ENCODE measurements around the gene QRSL1.
"Not testable (repeated sequence)": the region's sequence is repeated elsewhere in the genome, so short reads cannot be mapped to it uniquely, and the experiment has no call there.

QRSL1 gene, protein sequence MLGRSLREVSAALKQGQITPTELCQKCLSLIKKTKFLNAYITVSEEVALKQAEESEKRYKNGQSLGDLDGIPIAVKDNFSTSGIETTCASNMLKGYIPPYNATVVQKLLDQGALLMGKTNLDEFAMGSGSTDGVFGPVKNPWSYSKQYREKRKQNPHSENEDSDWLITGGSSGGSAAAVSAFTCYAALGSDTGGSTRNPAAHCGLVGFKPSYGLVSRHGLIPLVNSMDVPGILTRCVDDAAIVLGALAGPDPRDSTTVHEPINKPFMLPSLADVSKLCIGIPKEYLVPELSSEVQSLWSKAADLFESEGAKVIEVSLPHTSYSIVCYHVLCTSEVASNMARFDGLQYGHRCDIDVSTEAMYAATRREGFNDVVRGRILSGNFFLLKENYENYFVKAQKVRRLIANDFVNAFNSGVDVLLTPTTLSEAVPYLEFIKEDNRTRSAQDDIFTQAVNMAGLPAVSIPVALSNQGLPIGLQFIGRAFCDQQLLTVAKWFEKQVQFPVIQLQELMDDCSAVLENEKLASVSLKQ

DNA sequence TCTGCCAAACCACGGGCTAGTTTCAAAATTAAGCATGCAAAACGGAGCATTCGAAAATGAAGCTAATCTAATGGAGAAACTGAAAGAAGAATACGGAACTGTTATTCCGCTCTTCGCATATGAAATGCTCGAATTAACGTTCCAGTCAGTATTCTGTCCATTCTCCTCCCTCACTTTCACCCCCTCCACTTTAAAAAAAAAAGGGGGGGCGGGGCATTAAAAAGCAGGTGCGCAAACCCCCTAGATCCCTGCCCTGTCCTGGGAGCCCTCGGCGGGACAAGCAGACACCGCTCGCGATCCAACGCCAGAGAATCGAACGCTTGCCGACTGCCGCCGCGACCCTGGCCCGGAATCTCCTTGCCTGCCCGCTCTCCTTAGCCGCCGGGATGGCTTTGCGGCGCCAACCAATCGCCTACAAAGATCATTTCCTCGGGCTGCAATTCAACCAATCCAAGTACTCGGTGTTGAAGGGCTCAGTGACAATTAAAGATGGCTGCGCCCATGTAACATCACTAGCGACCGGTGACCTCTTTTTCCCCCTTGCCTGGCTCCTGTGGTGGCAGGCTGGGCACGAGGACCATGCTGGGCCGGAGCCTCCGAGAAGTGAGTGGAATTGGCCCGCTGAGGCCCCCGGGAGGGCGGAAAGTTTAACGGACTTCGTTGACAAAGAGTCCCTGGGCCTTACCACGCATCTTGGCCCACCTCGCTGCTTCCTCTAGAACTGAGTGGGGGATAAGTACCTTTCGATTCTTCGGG, at the start of gene QRSL1, which contains the start of gene RTN4IP1:
Gene QRSL1 (plus strand): TSS at position 476 of the 756 bp plus-strand sequence. CDS start 104 bp downstream, at position 580.
Gene RTN4IP1 (minus strand): TSS at position 396 of the 756 bp plus-strand sequence. CDS start 477 bp downstream, outside the sequence.
- H3K27me3 ChIP-seq (ENCODE audit: control insufficient read depth, insufficient read depth, low read length) = no peaks in the 10 kb centered on the region
- H3K9me3 ChIP-seq (ENCODE audit: control insufficient read depth, low read length) = no peaks in the 10 kb centered on the region
- H3K36me3 ChIP-seq (ENCODE audit: control insufficient read depth, insufficient read depth, low read length) = no peaks in the 10 kb centered on the region
- peak within 1 kb of the TSS; percentile 98 for H3K4me3 ChIP-seq (ENCODE audit: low read length)
- peak within 1 kb of the TSS; percentile 95 for H3K9ac ChIP-seq (ENCODE audit: low read length)
- H3K4me1 ChIP-seq (ENCODE audit: control insufficient read depth, insufficient read depth, low read length) = no peaks in the 10 kb centered on the region

DNA sequence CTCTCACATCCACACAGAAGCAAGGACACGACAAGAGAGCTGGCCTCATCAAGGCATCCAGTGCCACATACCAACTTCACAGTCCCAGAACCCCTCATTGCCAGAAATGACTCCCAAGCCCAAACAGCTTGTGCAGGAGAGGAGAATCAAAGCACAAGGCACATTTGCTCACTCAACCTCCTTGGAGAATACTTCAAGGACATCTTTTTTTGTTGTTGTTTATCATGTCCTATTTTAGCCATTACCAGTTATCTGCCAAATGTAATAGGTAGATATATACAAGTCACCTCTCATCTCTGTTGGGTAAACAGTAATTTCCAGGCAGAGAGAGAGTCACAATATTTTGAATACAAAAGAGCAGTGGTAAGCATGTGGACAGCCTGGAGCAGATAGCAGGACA, 47.9 kb upstream of the QRSL1 start:
- H3K4me1 ChIP-seq (ENCODE audit: control insufficient read depth, insufficient read depth, low read length) = no peaks in the 10 kb centered on the region
- no peaks in the 10 kb centered on the region for H3K36me3 ChIP-seq (ENCODE audit: control insufficient read depth, insufficient read depth, low read length)
- H3K9ac ChIP-seq (ENCODE audit: low read length) = no peak overlapping the region
- H3K27me3 ChIP-seq (ENCODE audit: control insufficient read depth, insufficient read depth, low read length) = no peaks in the 10 kb centered on the region
- H3K4me3 ChIP-seq (ENCODE audit: low read length) = no peak overlapping the region
- H3K9me3 ChIP-seq (ENCODE audit: control insufficient read depth, low read length) = no peaks in the 10 kb centered on the region

DNA sequence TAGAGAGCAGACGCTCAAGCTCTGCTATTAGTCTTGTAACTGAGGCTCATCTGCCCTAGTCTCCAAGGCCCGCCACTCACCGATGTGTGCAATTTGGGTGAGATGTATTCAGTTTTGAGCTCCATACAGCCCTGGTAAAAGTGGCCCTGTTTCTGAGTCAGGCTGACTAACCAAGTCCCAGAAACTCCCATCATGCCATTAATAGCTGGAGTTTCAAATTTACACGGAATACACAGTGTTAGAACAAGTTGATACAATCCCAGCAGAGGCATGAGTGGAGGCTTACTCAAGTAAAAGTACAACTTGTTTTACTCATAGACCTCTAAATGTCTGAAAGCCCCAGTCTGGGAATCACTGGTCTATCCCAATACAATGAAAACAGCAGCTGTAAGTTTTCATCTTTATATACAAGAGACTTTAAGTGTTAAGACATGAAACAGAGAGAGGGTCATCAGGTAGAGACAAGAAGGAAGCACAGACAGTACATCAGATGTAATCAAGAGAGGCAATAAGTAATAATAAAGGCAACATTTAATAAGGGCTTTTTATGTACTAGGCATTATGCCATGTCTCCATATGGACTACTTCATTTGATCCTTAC, 42.5 kb upstream of the QRSL1 start:
- Histone ChIP-seq H3K9me3 (ENCODE audit: control insufficient read depth, low read length) (no peaks in the 10 kb centered on the region), H3K36me3 (ENCODE audit: control insufficient read depth, insufficient read depth, low read length) (no peaks in the 10 kb centered on the region), H3K4me3 (ENCODE audit: low read length) (no peak overlapping the region), H3K9ac (ENCODE audit: low read length) (no peak overlapping the region), H3K27me3 (ENCODE audit: control insufficient read depth, insufficient read depth, low read length) (no peaks in the 10 kb centered on the region), H3K4me1 (ENCODE audit: control insufficient read depth, insufficient read depth, low read length) (no peaks in the 10 kb centered on the region)

DNA sequence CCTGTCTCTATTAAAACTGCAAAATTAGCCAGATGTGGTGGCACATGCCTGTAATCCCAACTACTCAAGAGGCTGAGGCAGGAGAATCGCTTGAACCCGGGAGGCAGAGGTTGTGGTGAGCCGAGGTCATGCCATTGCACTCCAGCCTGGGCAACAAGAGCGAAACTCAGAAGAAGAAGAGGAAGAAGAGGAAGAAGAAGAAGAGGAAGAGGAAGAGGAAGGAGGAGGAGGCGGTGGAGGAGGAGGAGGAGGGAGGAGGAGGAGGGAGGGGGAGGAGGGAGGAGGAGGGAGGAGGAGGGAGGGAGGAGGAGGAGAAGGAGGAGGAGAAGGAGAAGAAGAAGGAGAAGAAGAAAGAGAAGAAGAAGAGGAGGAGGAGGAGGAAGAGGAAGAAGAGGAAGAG, 40.4 kb upstream of the QRSL1 start:
- not testable (repeated sequence) for H3K4me3 ChIP-seq (ENCODE audit: low read length); H3K27me3 ChIP-seq (ENCODE audit: control insufficient read depth, insufficient read depth, low read length); H3K4me1 ChIP-seq (ENCODE audit: control insufficient read depth, insufficient read depth, low read length); H3K9me3 ChIP-seq (ENCODE audit: control insufficient read depth, low read length); H3K36me3 ChIP-seq (ENCODE audit: control insufficient read depth, insufficient read depth, low read length); H3K9ac ChIP-seq (ENCODE audit: low read length)

DNA sequence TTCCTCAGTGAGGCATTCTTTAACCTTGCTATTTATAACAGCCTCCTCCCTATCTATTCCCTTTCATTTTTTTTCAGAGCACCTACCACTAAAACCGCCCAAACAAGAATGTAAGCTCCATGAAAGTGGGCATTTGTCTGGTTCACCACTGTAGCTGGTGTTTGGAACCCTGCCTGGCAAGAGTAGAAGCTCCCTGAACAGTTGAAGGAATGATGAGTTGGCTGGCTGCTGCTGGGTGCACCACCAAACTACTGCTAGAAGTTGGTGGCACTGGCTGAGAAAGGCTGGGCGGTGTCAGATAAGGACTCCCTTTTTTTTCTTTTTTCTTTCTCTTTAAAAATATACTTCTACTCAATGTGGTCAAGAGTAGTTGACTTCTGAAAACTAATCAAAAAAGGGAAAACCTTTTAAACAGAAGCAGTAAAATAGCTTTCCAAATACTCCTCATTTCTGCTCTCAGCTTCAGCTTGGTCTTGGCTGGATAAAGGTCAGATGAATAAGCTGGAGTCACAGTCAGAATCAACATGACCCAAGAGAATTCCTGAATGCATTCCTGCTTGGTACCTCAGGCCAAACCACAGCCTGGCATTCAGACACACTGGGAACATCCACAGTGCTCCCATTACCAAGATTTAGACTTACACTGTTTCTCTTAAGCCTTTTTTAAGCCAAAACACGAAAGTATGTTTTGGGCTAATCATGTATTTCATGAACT, 38.1 kb upstream of the QRSL1 start:
- Histone ChIP-seq H3K9me3 (ENCODE audit: control insufficient read depth, low read length) (no peaks in the 10 kb centered on the region), H3K36me3 (ENCODE audit: control insufficient read depth, insufficient read depth, low read length) (no peaks in the 10 kb centered on the region), H3K9ac (ENCODE audit: low read length) (no peak overlapping the region), H3K27me3 (ENCODE audit: control insufficient read depth, insufficient read depth, low read length) (no peaks in the 10 kb centered on the region), H3K4me3 (ENCODE audit: low read length) (no peak overlapping the region), H3K4me1 (ENCODE audit: control insufficient read depth, insufficient read depth, low read length) (no peaks in the 10 kb centered on the region)

DNA sequence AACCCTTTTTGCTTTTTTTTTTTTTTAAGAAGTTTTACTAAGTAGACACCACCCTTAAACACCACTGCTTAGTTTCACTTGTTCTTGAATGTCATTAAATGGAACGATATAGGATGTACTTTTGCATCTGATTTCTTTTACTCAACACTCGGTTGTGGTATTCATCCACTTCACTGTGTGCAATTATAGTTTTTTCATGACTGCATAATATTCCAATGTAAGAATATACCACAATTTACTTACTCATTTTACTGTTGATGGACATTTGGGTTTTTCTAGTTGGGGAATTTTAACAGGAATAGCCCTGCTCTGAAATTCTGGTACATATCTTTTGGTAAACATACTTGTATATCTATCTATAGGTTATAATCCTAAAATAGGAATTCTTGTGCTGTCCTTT, 29.9 kb upstream of the QRSL1 start:
- Histone ChIP-seq H3K9ac (ENCODE audit: low read length) (no peak overlapping the region), H3K9me3 (ENCODE audit: control insufficient read depth, low read length) (no peaks in the 10 kb centered on the region)

DNA sequence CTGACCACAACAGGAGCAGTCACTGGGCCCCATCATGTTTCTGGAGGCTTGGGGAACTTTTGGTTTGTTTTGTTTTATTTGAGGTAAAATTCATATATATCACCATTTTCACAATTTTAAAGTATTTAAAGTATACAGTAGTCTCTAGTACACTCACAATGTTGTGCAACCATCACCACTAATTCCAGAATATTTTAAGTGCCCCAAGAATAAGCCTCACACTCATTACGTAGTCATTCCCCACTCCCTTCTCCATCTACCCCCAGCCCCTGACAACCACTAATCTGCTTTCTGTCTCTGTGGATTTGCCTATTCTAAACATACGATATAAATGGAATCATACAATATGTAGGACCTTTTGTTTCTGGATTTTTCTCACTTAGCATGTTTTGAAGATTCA, 29.0 kb upstream of the QRSL1 start:
- Histone ChIP-seq H3K36me3 (ENCODE audit: control insufficient read depth, insufficient read depth, low read length) (no peaks in the 10 kb centered on the region), H3K9me3 (ENCODE audit: control insufficient read depth, low read length) (no peaks in the 10 kb centered on the region), H3K4me3 (ENCODE audit: low read length) (no peak overlapping the region), H3K27me3 (ENCODE audit: control insufficient read depth, insufficient read depth, low read length) (no peaks in the 10 kb centered on the region), H3K9ac (ENCODE audit: low read length) (no peak overlapping the region), H3K4me1 (ENCODE audit: control insufficient read depth, insufficient read depth, low read length) (no peaks in the 10 kb centered on the region)

More for the DNA sequence above, 29.9 kb upstream of the QRSL1 start:
- Histone ChIP-seq H3K4me3 (ENCODE audit: low read length) (no peak overlapping the region), H3K4me1 (ENCODE audit: control insufficient read depth, insufficient read depth, low read length) (no peaks in the 10 kb centered on the region), H3K36me3 (ENCODE audit: control insufficient read depth, insufficient read depth, low read length) (no peaks in the 10 kb centered on the region), H3K27me3 (ENCODE audit: control insufficient read depth, insufficient read depth, low read length) (no peaks in the 10 kb centered on the region)

DNA sequence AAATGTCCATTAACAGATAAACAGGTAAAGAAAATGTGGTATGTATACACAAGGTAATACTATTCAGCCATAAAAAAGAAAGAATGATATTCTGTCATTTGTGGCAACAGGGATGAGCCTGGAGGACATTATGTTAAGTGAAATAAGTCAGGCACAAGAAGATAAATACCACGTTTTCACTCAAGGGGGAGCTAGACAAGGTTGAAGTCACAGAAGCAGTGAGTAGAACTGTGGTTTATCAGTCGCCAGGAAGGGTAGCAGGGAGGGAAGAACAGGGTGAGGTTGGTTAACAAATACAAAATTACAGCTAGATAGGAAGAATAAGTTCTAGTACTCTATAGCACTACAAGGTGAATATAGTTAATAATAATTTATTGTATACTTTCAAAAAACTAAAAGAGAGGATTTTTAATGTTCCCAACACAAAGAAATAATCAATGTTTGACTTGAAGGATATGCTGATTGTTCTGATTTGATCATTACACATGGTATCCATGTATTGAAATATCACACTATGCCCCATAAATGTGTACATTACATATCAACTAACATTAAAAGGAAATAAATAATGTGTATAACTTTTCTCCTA, 21.2 kb upstream of the QRSL1 start:
- Histone ChIP-seq H3K4me3 (ENCODE audit: low read length) (no peak overlapping the region), H3K36me3 (ENCODE audit: control insufficient read depth, insufficient read depth, low read length) (no peaks in the 10 kb centered on the region), H3K9ac (ENCODE audit: low read length) (no peak overlapping the region), H3K4me1 (ENCODE audit: control insufficient read depth, insufficient read depth, low read length) (no peaks in the 10 kb centered on the region), H3K27me3 (ENCODE audit: control insufficient read depth, insufficient read depth, low read length) (no peaks in the 10 kb centered on the region), H3K9me3 (ENCODE audit: control insufficient read depth, low read length) (no peaks in the 10 kb centered on the region)

DNA sequence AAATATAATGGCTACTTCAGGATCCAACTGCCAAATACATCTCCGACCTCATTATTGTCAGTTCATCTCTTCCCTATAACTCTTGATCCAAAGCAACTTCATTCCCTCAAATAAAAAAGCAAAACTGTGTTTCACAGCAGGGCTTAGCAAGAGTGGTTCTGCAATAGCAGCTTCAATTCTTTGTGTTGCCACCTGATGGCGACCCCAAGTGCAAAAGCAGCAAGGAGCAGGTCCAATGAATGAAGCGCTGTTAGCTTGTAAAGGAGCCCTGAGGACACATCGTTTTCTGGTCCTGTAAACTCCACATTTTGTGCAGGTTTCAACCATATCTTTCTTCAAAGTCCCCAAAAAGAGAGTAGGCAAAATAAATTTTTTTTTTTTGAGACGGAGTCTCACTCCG, 19.7 kb upstream of the QRSL1 start:
- H3K36me3 ChIP-seq (ENCODE audit: control insufficient read depth, insufficient read depth, low read length) = no peaks in the 10 kb centered on the region
- no peaks in the 10 kb centered on the region for H3K27me3 ChIP-seq (ENCODE audit: control insufficient read depth, insufficient read depth, low read length)
- H3K4me3 ChIP-seq (ENCODE audit: low read length) = no peak overlapping the region
- no peak overlapping the region for H3K9ac ChIP-seq (ENCODE audit: low read length)
- H3K4me1 ChIP-seq (ENCODE audit: control insufficient read depth, insufficient read depth, low read length) = no peaks in the 10 kb centered on the region
- no peaks in the 10 kb centered on the region for H3K9me3 ChIP-seq (ENCODE audit: control insufficient read depth, low read length)

DNA sequence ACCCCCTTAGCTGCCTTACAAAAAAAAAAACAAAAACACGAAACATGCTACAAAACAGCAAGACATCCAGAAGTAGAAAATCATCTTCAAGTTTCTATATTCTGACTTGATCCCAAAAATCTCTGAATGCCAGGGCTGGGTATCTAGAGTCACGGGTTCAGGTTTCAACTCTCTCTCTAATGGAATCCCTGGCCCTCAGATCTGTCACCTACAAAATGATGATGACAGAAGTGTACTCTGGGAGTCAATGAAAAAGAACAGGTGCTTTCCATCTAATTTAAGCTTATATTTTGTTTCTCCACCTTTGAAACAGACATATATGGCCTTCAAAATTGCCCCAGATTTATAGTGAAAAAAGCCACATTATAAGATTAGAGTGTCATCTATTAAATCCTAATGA, 18.3 kb upstream of the QRSL1 start:
- Histone ChIP-seq H3K9me3 (ENCODE audit: control insufficient read depth, low read length) (no peaks in the 10 kb centered on the region), H3K27me3 (ENCODE audit: control insufficient read depth, insufficient read depth, low read length) (no peaks in the 10 kb centered on the region), H3K4me3 (ENCODE audit: low read length) (no peak overlapping the region), H3K36me3 (ENCODE audit: control insufficient read depth, insufficient read depth, low read length) (no peaks in the 10 kb centered on the region), H3K9ac (ENCODE audit: low read length) (no peak overlapping the region), H3K4me1 (ENCODE audit: control insufficient read depth, insufficient read depth, low read length) (no peaks in the 10 kb centered on the region)

DNA sequence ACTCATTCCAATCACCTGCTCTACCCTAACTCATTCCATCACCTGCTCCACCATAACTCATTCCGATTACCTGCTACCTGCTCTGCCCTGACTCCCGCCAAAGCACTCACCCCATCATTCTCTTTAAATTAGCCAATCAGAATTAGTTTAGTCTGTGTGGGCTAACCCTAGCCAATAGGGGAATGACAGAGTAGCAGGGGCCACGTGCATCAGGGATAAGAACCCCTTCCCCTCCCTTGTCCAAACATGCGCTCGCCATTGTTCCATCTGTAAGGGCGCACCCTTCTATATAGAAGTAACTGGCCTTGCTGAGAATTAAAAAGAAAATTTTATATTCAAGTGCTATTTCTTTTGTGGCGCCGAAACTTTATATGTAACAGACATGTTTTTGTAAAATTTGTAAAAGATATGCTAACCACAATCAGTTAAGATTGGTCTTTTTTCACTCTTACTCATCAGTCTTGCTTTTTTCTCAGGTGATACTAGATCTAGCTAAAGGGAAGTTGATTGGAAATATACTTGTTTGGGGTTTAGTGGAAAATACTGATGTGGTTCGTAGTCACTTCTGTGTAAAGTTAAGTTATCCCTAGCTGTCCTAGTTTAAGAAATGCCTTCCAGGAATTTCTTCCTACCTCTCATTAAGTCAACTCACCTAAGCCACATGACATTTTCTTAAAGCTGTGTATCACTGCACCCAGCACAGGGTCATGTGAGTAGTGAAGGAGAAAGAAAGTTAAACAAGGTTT, 16.5 kb upstream of the QRSL1 start:
- H3K4me3 ChIP-seq (ENCODE audit: low read length) = no peak overlapping the region
- no peaks in the 10 kb centered on the region for H3K27me3 ChIP-seq (ENCODE audit: control insufficient read depth, insufficient read depth, low read length)
- no peak overlapping the region for H3K9ac ChIP-seq (ENCODE audit: low read length)
- H3K9me3 ChIP-seq (ENCODE audit: control insufficient read depth, low read length) = no peaks in the 10 kb centered on the region
- H3K4me1 ChIP-seq (ENCODE audit: control insufficient read depth, insufficient read depth, low read length) = no peaks in the 10 kb centered on the region
- no peaks in the 10 kb centered on the region for H3K36me3 ChIP-seq (ENCODE audit: control insufficient read depth, insufficient read depth, low read length)

Data from mucosa of stomach (tissue), 1 donor.